HK-2 (cell line): ENCODE data around the gene EXOC4.

Source experiments
- DNase-seq: peaks from one replicate; pipeline ENCODE4 v3.0.0-alpha.2; 2018; ENCODE audit not compliant: unreplicated experiment

EXOC4 gene

GRCh38 chr7:134029743-134030142, 776.9 kb downstream of the EXOC4 start:
- DNase-seq, result no peak

- no peak for DNase-seq
Observed at GRCh38 chr7:134030460-134030865, 777.6 kb downstream of the EXOC4 start.

GRCh38 chr7:134031835-134032617, 779.1 kb downstream of the EXOC4 start:
- DNase-seq, result no peak

GRCh38 chr7:134034652-134035051, 781.8 kb downstream of the EXOC4 start:
- no peak for DNase-seq

GRCh38 chr7:134037991-134038390, 785.1 kb downstream of the EXOC4 start:
- no peak for DNase-seq

- DNase-seq, result no peak
Observed at GRCh38 chr7:134040988-134041387, 788.1 kb downstream of the EXOC4 start.

GRCh38 chr7:134041477-134041876, 788.6 kb downstream of the EXOC4 start:
- no peak for DNase-seq

GRCh38 chr7:134042307-134042706, 789.4 kb downstream of the EXOC4 start:
- no peak for DNase-seq

GRCh38 chr7:134044682-134045081, 791.8 kb downstream of the EXOC4 start:
- DNase-seq, result no peak

- DNase-seq, result no peak
Observed at GRCh38 chr7:134045716-134046115, 792.8 kb downstream of the EXOC4 start.

GRCh38 chr7:134046594-134047128, 793.8 kb downstream of the EXOC4 start:
- no peak for DNase-seq

GRCh38 chr7:134047675-134048074, 794.8 kb downstream of the EXOC4 start:
- no peak for DNase-seq

GRCh38 chr7:134048166-134048565, 795.3 kb downstream of the EXOC4 start:
- DNase-seq, result no peak

- no peak for DNase-seq
Observed at GRCh38 chr7:134051020-134051419, 798.1 kb downstream of the EXOC4 start.

- DNase-seq, result no peak
Observed at GRCh38 chr7:134056816-134057215, 803.9 kb downstream of the EXOC4 start.

- no peak for DNase-seq
Observed at GRCh38 chr7:134058521-134058920, 805.6 kb downstream of the EXOC4 start.

- no peak for DNase-seq
Observed at GRCh38 chr7:134058980-134059379, 806.1 kb downstream of the EXOC4 start.

- DNase-seq, result no peak
Observed at GRCh38 chr7:134059921-134060320, 807.0 kb downstream of the EXOC4 start.

- no peak for DNase-seq
Observed at GRCh38 chr7:134060874-134061273, 808.0 kb downstream of the EXOC4 start.

- no peak for DNase-seq
Observed at GRCh38 chr7:134062460-134062859, 809.6 kb downstream of the EXOC4 start.

GRCh38 chr7:134065415-134065814, 812.5 kb downstream of the EXOC4 start:
- no peak for DNase-seq

- no peak for DNase-seq
Observed at GRCh38 chr7:134067164-134067563, 814.3 kb downstream of the EXOC4 start.

- no peak for DNase-seq
Observed at GRCh38 chr7:134068670-134069069, 815.8 kb downstream of the EXOC4 start.

GRCh38 chr7:134069187-134069586, 816.3 kb downstream of the EXOC4 start:
- DNase-seq, result no peak
